K562 (cell line): ENCODE results near the gene HSD17B1. TPM values are rescaled to one million over a fixed set of nuclear protein-coding genes. Genes with fewer than 3 reads are reported as not detected.
A peak's percentile ranks its signal among the peaks of the same experiment; 100 is the strongest.

Source experiments
- CREB1 ChIP-seq, 2 experiments: sonication (generic) in 1 of 2; formaldehyde crosslinking in 1 of 2; IDR thresholded peaks; 2 replicates each; pipeline versions ENCODE4 v1.6.1 to v1.8.0; 2012 to 2022; ENCODE audit warnings: inconsistent platforms in 1 of 2, mild to moderate bottlenecking in 1 of 2, missing genetic modification reagents in 1 of 2, moderate library complexity in 1 of 2
- DMBX1 ChIP-seq: fragments of 250-450 bp; sonication (Bioruptor Pico); IDR thresholded peaks from 2 replicates; pipeline ENCODE4 v1.8.0; 2022; ENCODE audit warnings: inconsistent platforms, mild to moderate bottlenecking, moderate library complexity, borderline replicate concordance
- ELK3 ChIP-seq: fragments of 450-650 bp; formaldehyde crosslinking; IDR thresholded peaks from 2 replicates; pipeline ENCODE4 v1.4.0; 2020; ENCODE audit warnings: mild to moderate bottlenecking
- EP400 ChIP-seq: fragments of 450-650 bp; IDR thresholded peaks from 2 replicates; pipeline ENCODE4 v1.6.1; 2017; ENCODE audit warnings: antibody characterized with exemption, mild to moderate bottlenecking, moderate library complexity
- ESRRA ChIP-seq: fragments of 450-650 bp; IDR thresholded peaks from 2 replicates; pipeline ENCODE4 v1.6.1; 2014; ENCODE audit warnings: low read depth, mild to moderate bottlenecking, moderate library complexity, borderline replicate concordance
- GATAD2A ChIP-seq: fragments of 450-650 bp; IDR thresholded peaks from 2 replicates; pipeline ENCODE4 v1.6.1; 2017
- JUND ChIP-seq, 2 experiments: IDR thresholded peaks; 2 replicates in 1 of 2; 3 replicates in 1 of 2; pipeline ENCODE4 v1.6.1; 2011; ENCODE audit warnings: borderline replicate concordance in 2 of 2, low read depth in 2 of 2, low read length in 2 of 2, improper control_type of control experiment in 1 of 2, missing biosample characterization in 1 of 2, missing genetic modification characterization in 1 of 2, missing genetic modification reagents in 1 of 2
- MAZ ChIP-seq, 2 experiments: fragments of 450-650 bp in 1 of 2; sonication (generic) in 1 of 2; formaldehyde crosslinking; IDR thresholded peaks in 1 of 2; conservative IDR thresholded peaks in 1 of 2; 2 replicates each; pipeline versions ENCODE4 v1.4.0 to v1.5.0; 2020; ENCODE audit warnings: mild to moderate bottlenecking in 1 of 2, missing genetic modification reagents in 1 of 2
- MBD2 ChIP-seq: sonication (generic); IDR thresholded peaks from 2 replicates; pipeline ENCODE4 v1.6.1; 2016; ENCODE audit warnings: low read depth, borderline replicate concordance
- POLR2B ChIP-seq: fragments of 450-650 bp; IDR thresholded peaks from 2 replicates; pipeline ENCODE4 v1.6.1; 2018; ENCODE audit warnings: low read depth; ENCODE audit not compliant: partially characterized antibody
- RAD51 ChIP-seq: fragments of 450-650 bp; IDR thresholded peaks from 2 replicates; pipeline ENCODE4 v1.7.1; 2016; ENCODE audit warnings: low read depth, mild to moderate bottlenecking, borderline replicate concordance
- SMARCA5 ChIP-seq: fragments of 450-650 bp; IDR thresholded peaks from 2 replicates; pipeline ENCODE4 v1.6.1; 2016
- TEAD1 ChIP-seq, 2 experiments: fragments of 450-650 bp in 1 of 2; sonication (generic) in 1 of 2; formaldehyde crosslinking; IDR thresholded peaks; 2 replicates each; pipeline versions ENCODE4 v1.4.0 to v1.8.0; 2020 to 2022; ENCODE audit warnings: mild to moderate bottlenecking in 2 of 2, missing genetic modification reagents in 1 of 2
- THRA ChIP-seq: fragments of 450-650 bp; IDR thresholded peaks from 2 replicates; pipeline ENCODE4 v1.6.1; 2017; ENCODE audit warnings: mild to moderate bottlenecking, moderate library complexity
- ZBTB34 ChIP-seq: fragments of 250-450 bp; sonication (Bioruptor Pico); IDR thresholded peaks from 2 replicates; pipeline ENCODE4 v1.8.0; 2021; ENCODE audit warnings: mild to moderate bottlenecking, moderate library complexity
- ZFP91 ChIP-seq: sonication (generic); formaldehyde crosslinking; IDR thresholded peaks from 2 replicates; pipeline ENCODE4 v1.8.0; 2022; ENCODE audit warnings: mild to moderate bottlenecking, missing genetic modification reagents
- ZFX ChIP-seq: sonication (generic); formaldehyde crosslinking; IDR thresholded peaks from 2 replicates; pipeline ENCODE4 v1.8.0; 2022; ENCODE audit warnings: mild to moderate bottlenecking, missing genetic modification reagents, moderate library complexity
- ZNF134 ChIP-seq: fragments of 250-450 bp; sonication (Bioruptor Pico); conservative IDR thresholded peaks from 2 replicates; pipeline ENCODE4 v1.4.0; 2020
- ZNF174 ChIP-seq: fragments of 250-450 bp; sonication (Bioruptor Pico); IDR thresholded peaks from 2 replicates; pipeline ENCODE4 v1.4.0; 2020; ENCODE audit warnings: mild to moderate bottlenecking
- polyA plus RNA-seq, 8 experiments: library from polyadenylated mRNA; depleted of rRNA in 4 of 8; stranded (reverse) in 5 of 8; unstranded in 3 of 8; fragments of >200 nt; fragmentation: Nextera tagmentation in 2 of 8; fragmentation: Illumina TruSeq in 1 of 8; extraction: Ambion mirVana in 2 of 8; extraction: Trizol in 1 of 8; gene quantifications; 2 replicates each; pipeline versions ENCODE4 v1.2.1 to v1.2.3, GENCODE V29; 2011 to 2014; ENCODE audit warnings: inconsistent platforms in 1 of 8, missing spikeins in 1 of 8
- total RNA-seq, 7 experiments: library from RNA; depleted of rRNA in 6 of 7; stranded (reverse); fragments of >200 nt in 6 of 7; fragmentation: Illumina TruSeq in 2 of 7; extraction: Trizol in 2 of 7; gene quantifications; 2 replicates each; pipeline versions ENCODE4 v1.2.1 to v1.2.3, GENCODE V29; 2011 to 2021; ENCODE audit warnings: low replicate concordance in 1 of 7

The HSD17B1 gene
- total and polyA plus RNA-seq, 9 of the 15 experiments (the other 6 are each of a cell fraction or from before 2014, with no cell fraction given), result 0.55 to 21.1 (median 3.6) TPM

GRCh38 chr17:42554250-42555121 lies 1.8 kb downstream of the HSD17B1 start (continued):
- TF ChIP-seq THRA (no peak), EP400 (peak; percentile 66; the same call in 1 of the 2 replicates), MAZ (CRISPR knock-in tag; conservative IDR thresholded peaks at IDR 0.05 in 1 of 2, IDR thresholded peaks at IDR 0.05 in 1 of 2) (peak; percentile 66 to 92), ZFP91 (CRISPR knock-in tag) (no peak), RAD51 (no peak), MBD2 (no peak), ESRRA (peak; percentile 44), ZNF134 (no peak), TEAD1 (CRISPR knock-in tag; IDR thresholded peaks at IDR 0.05) (no peak), POLR2B (peak; percentile 63), JUND (IDR thresholded peaks at IDR 0.05; ENCODE audit: borderline replicate concordance, low read depth, low read length) (no peak), JUND (tag; IDR thresholded peaks at IDR 0.05; ENCODE audit: borderline replicate concordance, low read depth, low read length) (no peak; the same call in 2 of the 3 replicates), DMBX1 (CRISPR knock-in tag) (no peak), ELK3 (no peak), ZNF174 (CRISPR knock-in tag) (no peak), ZFX (CRISPR knock-in tag) (peak; percentile 96), SMARCA5 (no peak; the same call in 1 of the 2 replicates), GATAD2A (peak; percentile 65; the same call in 1 of the 2 replicates), CREB1 (IDR thresholded peaks at IDR 0.05) (peak; percentile 84), CREB1 (CRISPR knock-in tag; IDR thresholded peaks at IDR 0.05) (peak; percentile 78), ZBTB34 (CRISPR knock-in tag) (no peak)
